H9 (cell line): ENCODE data around the gene SYTL1. TPM values are rescaled to one million over a fixed set of nuclear protein-coding genes. Genes with fewer than 3 reads are reported as not detected.
A peak's percentile ranks its signal among the peaks of the same experiment; 100 is the strongest.

ENCODE experiments used
- DNase-seq: peaks from one replicate; pipeline ENCODE4 v3.0.0-alpha.2; 2017
- H2AFZ ChIP-seq: one replicate; pipeline ENCODE4 v1.6.1; 2013; ENCODE audit warnings: mild to moderate bottlenecking, low read length, control low read depth, moderate library complexity
- H2AK5ac ChIP-seq: 2 replicates; pipeline ENCODE4 v1.6.1; 2013; ENCODE audit warnings: low read length, control low read depth, mixed read lengths; ENCODE audit not compliant: insufficient read length
- H2BK120ac ChIP-seq: one replicate; pipeline ENCODE4 v1.6.1; 2013; ENCODE audit warnings: low read depth, mild to moderate bottlenecking, low read length, control low read depth, inconsistent platforms; ENCODE audit not compliant: poor library complexity, severe bottlenecking
- H2BK12ac ChIP-seq: 2 replicates; pipeline ENCODE4 v1.6.1; 2013; ENCODE audit warnings: low read length, control low read depth, mixed read lengths, low read depth; ENCODE audit not compliant: insufficient read length
- H2BK15ac ChIP-seq: 2 replicates; pipeline ENCODE4 v1.6.1; 2013; ENCODE audit warnings: low read depth, low read length, control low read depth
- H2BK20ac ChIP-seq: one replicate; pipeline ENCODE4 v1.6.1; 2013; ENCODE audit warnings: low read depth, mild to moderate bottlenecking, low read length, control low read depth, inconsistent platforms; ENCODE audit not compliant: poor library complexity, severe bottlenecking
- H2BK5ac ChIP-seq: 2 replicates; pipeline ENCODE4 v1.6.1; 2013; ENCODE audit warnings: low read length, control low read depth, mixed read lengths; ENCODE audit not compliant: insufficient read length
- H3K14ac ChIP-seq: 2 replicates; pipeline ENCODE4 v1.6.1; 2013; ENCODE audit warnings: low read length, control low read depth; ENCODE audit not compliant: insufficient read depth
- H3K18ac ChIP-seq: 2 replicates; pipeline ENCODE4 v1.6.1; 2013; ENCODE audit warnings: low read depth, mild to moderate bottlenecking, mixed read lengths, low read length, control low read depth; ENCODE audit not compliant: insufficient read length
- H3K23ac ChIP-seq: 2 replicates; pipeline ENCODE4 v1.6.1; 2013; ENCODE audit warnings: low read length, control low read depth, mixed read lengths, low read depth; ENCODE audit not compliant: insufficient read length
- H3K23me2 ChIP-seq: 2 replicates; pipeline ENCODE4 v1.6.1; 2013; ENCODE audit warnings: low read depth, mild to moderate bottlenecking, mixed read lengths, low read length, control low read depth; ENCODE audit not compliant: insufficient read length, poor library complexity, severe bottlenecking
- H3K27ac ChIP-seq: 2 replicates; pipeline ENCODE4 v1.5.1; 2013; ENCODE audit warnings: low read length, control low read depth, mixed read lengths, low read depth; ENCODE audit not compliant: insufficient read length
- H3K27me3 ChIP-seq: 2 replicates; pipeline ENCODE4 v1.6.1; 2013; ENCODE audit warnings: low read length, control low read depth, inconsistent platforms; ENCODE audit not compliant: insufficient read depth
- H3K4ac ChIP-seq: 2 replicates; pipeline ENCODE4 v1.6.1; 2013; ENCODE audit warnings: low read depth, mild to moderate bottlenecking, control low read depth, inconsistent platforms, low read length, moderate library complexity
- H3K4me1 ChIP-seq: 2 replicates; pipeline ENCODE4 v1.6.1; 2013; ENCODE audit warnings: low read length, control low read depth, inconsistent platforms; ENCODE audit not compliant: insufficient read depth
- H3K4me2 ChIP-seq: 2 replicates; pipeline ENCODE4 v1.6.1; 2013; ENCODE audit warnings: low read length, control low read depth, mixed read lengths; ENCODE audit not compliant: insufficient read length, insufficient read depth
- H3K56ac ChIP-seq: 2 replicates; pipeline ENCODE4 v1.6.1; 2013; ENCODE audit warnings: low read depth, mild to moderate bottlenecking, mixed read lengths, low read length, control low read depth; ENCODE audit not compliant: insufficient read length
- H3K79me1 ChIP-seq: 2 replicates; pipeline ENCODE4 v1.6.1; 2013; ENCODE audit warnings: low read depth, mild to moderate bottlenecking, moderate library complexity, low read length, control low read depth, inconsistent platforms; ENCODE audit not compliant: insufficient read depth, poor library complexity, severe bottlenecking
- H3K79me2 ChIP-seq: 2 replicates; pipeline ENCODE4 v1.6.1; 2013; ENCODE audit warnings: low read length, control low read depth, inconsistent platforms; ENCODE audit not compliant: insufficient read depth
- H3K9ac ChIP-seq: 2 replicates; pipeline ENCODE4 v1.6.1; 2013; ENCODE audit warnings: low read length, control low read depth, mixed read lengths; ENCODE audit not compliant: insufficient read length; ENCODE audit errors: extremely low read depth
- H3K9me3 ChIP-seq: one replicate; pipeline ENCODE4 v1.6.1; 2013; ENCODE audit warnings: low read depth, low read length, inconsistent platforms; ENCODE audit not compliant: control insufficient read depth
- H3T11ph ChIP-seq: one replicate; pipeline ENCODE4 v1.6.1; 2013; ENCODE audit warnings: mild to moderate bottlenecking, low read length, control low read depth, inconsistent platforms
- H4K20me1 ChIP-seq: one replicate; pipeline ENCODE4 v1.6.1; 2013; ENCODE audit not compliant: control insufficient read depth, insufficient read length, insufficient read depth
- H4K5ac ChIP-seq: 2 replicates; pipeline ENCODE4 v1.6.1; 2013; ENCODE audit warnings: low read depth, mild to moderate bottlenecking, mixed read lengths, low read length, control low read depth; ENCODE audit not compliant: insufficient read length
- H4K8ac ChIP-seq: replicated peaks from 2 replicates; pipeline ENCODE4 v1.6.1; 2013; ENCODE audit warnings: low read length, control low read depth, mixed read lengths, low read depth; ENCODE audit not compliant: insufficient read length
- H4K91ac ChIP-seq: 2 replicates; pipeline ENCODE4 v1.6.1; 2013; ENCODE audit warnings: low read depth, mild to moderate bottlenecking, moderate library complexity, mixed read lengths, low read length, control low read depth; ENCODE audit not compliant: insufficient read length
- H3K27ac Mint-ChIP-seq, 3 experiments: 2 replicates in 2 of 3; 3 replicates in 1 of 3; pipeline ENCODE4 v1.8.0; 2020 to 2021; ENCODE audit warnings: mixed read lengths in 3 of 3, mild to moderate bottlenecking in 1 of 3, moderate library complexity in 1 of 3
- H3K27me3 Mint-ChIP-seq: 2 replicates; pipeline ENCODE4 v1.8.0; 2021; ENCODE audit warnings: low read depth, mild to moderate bottlenecking, moderate library complexity, mixed read lengths
- H3K36me3 Mint-ChIP-seq, 3 experiments: 2 replicates in 2 of 3; 3 replicates in 1 of 3; pipeline ENCODE4 v1.8.0; 2020 to 2021; ENCODE audit warnings: low read depth in 3 of 3, mixed read lengths in 3 of 3; ENCODE audit not compliant: insufficient read depth in 1 of 3
- H3K4me1 Mint-ChIP-seq, 2 experiments: 2 replicates each; pipeline ENCODE4 v1.8.0; 2020; ENCODE audit warnings: mixed read lengths in 2 of 2
- H3K4me3 Mint-ChIP-seq, 2 experiments: 2 replicates in 1 of 2; 3 replicates in 1 of 2; pipeline ENCODE4 v1.8.0; 2020 to 2021; ENCODE audit warnings: mild to moderate bottlenecking in 2 of 2, mixed read lengths in 2 of 2, moderate library complexity in 1 of 2
- H3K9me3 Mint-ChIP-seq, 2 experiments: 2 replicates in 1 of 2; 3 replicates in 1 of 2; pipeline ENCODE4 v1.8.0; 2020; ENCODE audit warnings: mild to moderate bottlenecking in 2 of 2, mixed read lengths in 2 of 2, moderate library complexity in 1 of 2
- CTCF ChIP-seq: fragments of 200-600 bp; sonication (generic); conservative IDR thresholded peaks from 3 replicates; pipeline ENCODE4 v1.8.0; 2021; ENCODE audit warnings: antibody characterized with exemption, mild to moderate bottlenecking
- WGBS: extraction: QIAGEN DNeasy Blood & Tissue Kit; methylation state at CpG from one replicate; pipeline ENCODE4 v1.1.7; 2013; ENCODE audit warnings: missing lambda C conversion rate, low lambda C conversion rate, mixed read lengths; ENCODE audit not compliant: insufficient read length; ENCODE audit errors: extremely low coverage; 5-methylcytosine and 5-hydroxymethylcytosine counted together
- total RNA-seq: library from RNA; stranded (reverse); gene quantifications from 2 replicates; pipeline ENCODE4 v1.2.1, GENCODE V29; 2021

Gene SYTL1
- total RNA-seq, 1 experiment from 2014 or later: 12.0 TPM

- peak; percentile 93 for DNase-seq
- H3T11ph ChIP-seq: no peak within 1 kb of the TSS
- H3K23ac ChIP-seq: no peak within 1 kb of the TSS
- H3K4ac ChIP-seq: no peak within 1 kb of the TSS; the same call in 1 of the 2 replicates
- peak; percentile 59; the same call in 2 of the 3 replicates for TF ChIP-seq CTCF
- no peak within 1 kb of the TSS for H3K56ac ChIP-seq
- H2BK20ac ChIP-seq: no peak within 1 kb of the TSS
- Mint-ChIP-seq H3K4me3 (peak within 1 kb of the TSS; percentile 92 to 96), H3K4me1 (peaks cover 27 to 30% of the 10 kb centered on the region in 2 experiments), H3K9me3 (no peaks in the 10 kb centered on the region; a peak in 2 of 5 replicates), H3K27ac (peak within 1 kb of the TSS; percentile 83 to 96 (median 94); a peak in 6 of 7 replicates), H3K36me3 (peaks cover 0 to 4% (median 3%) of the 10 kb centered on the region in 3 experiments; a peak in 2 of 7 replicates), H3K27me3 (peaks cover 2% of the 10 kb centered on the region)
- H3K9me3 ChIP-seq: no peaks in the 10 kb centered on the region
- no peak within 1 kb of the TSS for H2BK120ac ChIP-seq
- no peaks in the 10 kb centered on the region for H4K20me1 ChIP-seq
- no peak within 1 kb of the TSS for H4K91ac ChIP-seq
- no peak within 1 kb of the TSS for H2BK15ac ChIP-seq
- H3K27me3 ChIP-seq: no peaks in the 10 kb centered on the region
- peak within 1 kb of the TSS; percentile 41 for H3K18ac ChIP-seq
- H3K4me1 ChIP-seq: peaks cover 2% of the 10 kb centered on the region
- peak within 1 kb of the TSS; percentile 81 for H3K4me2 ChIP-seq
- WGBS: no CpG with 5 or more reads among the region's 69 CpGs
- no peak within 1 kb of the TSS for H4K5ac ChIP-seq
- peak within 1 kb of the TSS; percentile 12 for H3K9ac ChIP-seq
- no peak within 1 kb of the TSS for H4K8ac ChIP-seq
- peak within 1 kb of the TSS; percentile 53 for H2AFZ ChIP-seq
- H3K27ac ChIP-seq: no peak within 1 kb of the TSS
- H3K14ac ChIP-seq: peak within 1 kb of the TSS; percentile 34
- no peaks in the 10 kb centered on the region for H3K79me2 ChIP-seq
- H2BK12ac ChIP-seq: no peak within 1 kb of the TSS
- H2AK5ac ChIP-seq: no peak within 1 kb of the TSS
- H3K23me2 ChIP-seq: peaks cover 4% of the 10 kb centered on the region
- H3K79me1 ChIP-seq: no peaks in the 10 kb centered on the region
- H2BK5ac ChIP-seq: no peak within 1 kb of the TSS
These were observed 50.4 kb downstream of the SYTL1 start, which contains the start of gene GPR3 for GRCh38 chr1:27392096-27392777. Gene GPR3, plus strand, starts transcription at chr1:27392622. Its CDS starts 1,177 bp downstream, at chr1:27393799.
